OCI-LY3 (cell line): Measurements from ENCODE around the gene CNGA4.

Experiments used
- H2AFZ ChIP-seq: fragments of 200-600, 300-600 bp; shearing (Covaris generic); 2 replicates; pipeline ENCODE4 v1.6.0; 2014; ENCODE audit warnings: antibody characterized with exemption, low read depth, low read length
- H3K27ac ChIP-seq: fragments of 200-600, 300-600 bp; sonication (generic); 2 replicates; pipeline ENCODE4 v1.5.1; 2014; ENCODE audit warnings: mild to moderate bottlenecking, low read length, moderate library complexity, mixed read lengths
- H3K27me3 ChIP-seq: fragments of 200-600, 300-600 bp; sonication (generic); 2 replicates; pipeline ENCODE4 v1.6.1; 2014; ENCODE audit warnings: low read depth, low read length, mixed read lengths
- H3K36me3 ChIP-seq: fragments of 200-600, 300-600 bp; sonication (generic); replicated peaks from 2 replicates; pipeline ENCODE3; 2014; ENCODE audit warnings: low read depth, low read length, mixed read lengths
- H3K4me1 ChIP-seq: fragments of 300-600, 200-600 bp; sonication (generic); 2 replicates; pipeline ENCODE4 v1.6.1; 2014; ENCODE audit warnings: low read length, mixed read lengths
- H3K4me2 ChIP-seq: fragments of 200-600, 300-600 bp; sonication (generic); 2 replicates; pipeline ENCODE4 v1.6.1; 2014; ENCODE audit warnings: low read length, mixed read lengths
- H3K4me3 ChIP-seq: fragments of 300-600, 200-600 bp; sonication (generic); 2 replicates; pipeline ENCODE4 v1.5.1; 2014; ENCODE audit warnings: antibody characterized with exemption, mild to moderate bottlenecking, low read length, moderate library complexity
- H3K79me2 ChIP-seq: fragments of 300-600, 200-600 bp; shearing (Covaris generic); 2 replicates; pipeline ENCODE4 v1.6.1; 2014; ENCODE audit warnings: mild to moderate bottlenecking, low read length, mixed read lengths
- H3K9ac ChIP-seq: fragments of 300-600, 200-600 bp; shearing (Covaris generic); 2 replicates; pipeline ENCODE4 v1.6.0; 2014; ENCODE audit warnings: mild to moderate bottlenecking, low read length, moderate library complexity
- H3K9me3 ChIP-seq: fragments of 200-600, 300-600 bp; shearing (Covaris generic); 2 replicates; pipeline ENCODE4 v1.6.1; 2014; ENCODE audit warnings: low read length, mixed read lengths; ENCODE audit not compliant: insufficient read depth
- H4K20me1 ChIP-seq: fragments of 200-600, 300-600 bp; sonication (generic); 2 replicates; pipeline ENCODE4 v1.6.1; 2016; ENCODE audit warnings: low read length, mixed read lengths; ENCODE audit not compliant: insufficient read depth
- CTCF ChIP-seq: fragments of 200-600, 300-600 bp; sonication (generic); IDR thresholded peaks from 2 replicates; pipeline ENCODE4 v1.5.1; 2014; ENCODE audit warnings: antibody characterized with exemption, low read length, low read depth
- EZH2phosphoT487 ChIP-seq: fragments of 200-600 bp; shearing (Covaris generic); IDR thresholded peaks from 2 replicates; pipeline ENCODE4 v1.6.1; 2018; ENCODE audit warnings: antibody characterized with exemption, mixed run types, low read depth

CNGA4 gene

GRCh38 chr11:6216501-6216900, 22.4 kb upstream of the CNGA4 start:
- H3K36me3 ChIP-seq, result peaks cover 25% of the 10 kb centered on the region

GRCh38 chr11:6217722-6218121, 21.2 kb upstream of the CNGA4 start:
- no peak overlapping the region for H3K9ac ChIP-seq
- H3K4me3 ChIP-seq, result no peak overlapping the region
- no peaks in the 10 kb centered on the region for H3K79me2 ChIP-seq
- TF ChIP-seq CTCF (no peak), EZH2phosphoT487 (no peak)
- no peaks in the 10 kb centered on the region for H3K9me3 ChIP-seq
- H3K27me3 ChIP-seq, result no peaks in the 10 kb centered on the region
- H3K36me3 ChIP-seq, result peaks cover 29% of the 10 kb centered on the region
- H4K20me1 ChIP-seq, result no peaks in the 10 kb centered on the region
- H3K4me2 ChIP-seq, result no peak overlapping the region
- H2AFZ ChIP-seq, result no peak overlapping the region
- H3K4me1 ChIP-seq, result no peaks in the 10 kb centered on the region
- H3K27ac ChIP-seq, result no peak overlapping the region

More at GRCh38 chr11:6216501-6216900, 22.4 kb upstream of the CNGA4 start:
- Histone ChIP-seq H3K4me2 (no peak overlapping the region), H2AFZ (no peak overlapping the region), H3K27ac (no peak overlapping the region), H3K9ac (no peak overlapping the region), H3K4me3 (no peak overlapping the region), H3K27me3 (no peaks in the 10 kb centered on the region), H3K79me2 (no peaks in the 10 kb centered on the region), H3K9me3 (no peaks in the 10 kb centered on the region), H3K4me1 (no peaks in the 10 kb centered on the region), H4K20me1 (no peaks in the 10 kb centered on the region)
- TF ChIP-seq CTCF (no peak), EZH2phosphoT487 (no peak)

GRCh38 chr11:6219359-6219758, 19.5 kb upstream of the CNGA4 start:
- H2AFZ ChIP-seq, result no peak overlapping the region
- no peak overlapping the region for H3K4me3 ChIP-seq
- no peaks in the 10 kb centered on the region for H3K4me1 ChIP-seq
- no peaks in the 10 kb centered on the region for H3K79me2 ChIP-seq
- TF ChIP-seq EZH2phosphoT487, result no peak
- TF ChIP-seq CTCF, result no peak
- no peaks in the 10 kb centered on the region for H4K20me1 ChIP-seq
- H3K36me3 ChIP-seq, result peaks cover 30% of the 10 kb centered on the region
- no peak overlapping the region for H3K4me2 ChIP-seq
- H3K27me3 ChIP-seq, result no peaks in the 10 kb centered on the region
- H3K27ac ChIP-seq, result no peak overlapping the region
- no peaks in the 10 kb centered on the region for H3K9me3 ChIP-seq
- H3K9ac ChIP-seq, result no peak overlapping the region

- Histone ChIP-seq H3K27me3 (no peaks in the 10 kb centered on the region), H2AFZ (no peak overlapping the region), H4K20me1 (peaks cover 7% of the 10 kb centered on the region; the same call in 1 of the 2 replicates), H3K9ac (no peak overlapping the region), H3K9me3 (no peaks in the 10 kb centered on the region), H3K4me3 (no peak overlapping the region), H3K79me2 (no peaks in the 10 kb centered on the region; the same call in 1 of the 2 replicates), H3K36me3 (peaks cover 19% of the 10 kb centered on the region), H3K4me2 (no peak overlapping the region), H3K27ac (no peak overlapping the region), H3K4me1 (no peaks in the 10 kb centered on the region)
- no peak for TF ChIP-seq EZH2phosphoT487
- TF ChIP-seq CTCF, result no peak
Observed at GRCh38 chr11:6223854-6224253, 15.0 kb upstream of the CNGA4 start.
